AG08396 (cell line): ENCODE results near the gene SLC27A3.
"Not testable (repeated sequence)": the region's sequence is repeated elsewhere in the genome, so short reads cannot be mapped to it uniquely, and the experiment has no call there.

ENCODE experiments used
- DNase-seq: peaks from one replicate; pipeline ENCODE4 v3.0.0; 2012; ENCODE audit warnings: low spot score, mixed read lengths

The SLC27A3 gene

DNA sequence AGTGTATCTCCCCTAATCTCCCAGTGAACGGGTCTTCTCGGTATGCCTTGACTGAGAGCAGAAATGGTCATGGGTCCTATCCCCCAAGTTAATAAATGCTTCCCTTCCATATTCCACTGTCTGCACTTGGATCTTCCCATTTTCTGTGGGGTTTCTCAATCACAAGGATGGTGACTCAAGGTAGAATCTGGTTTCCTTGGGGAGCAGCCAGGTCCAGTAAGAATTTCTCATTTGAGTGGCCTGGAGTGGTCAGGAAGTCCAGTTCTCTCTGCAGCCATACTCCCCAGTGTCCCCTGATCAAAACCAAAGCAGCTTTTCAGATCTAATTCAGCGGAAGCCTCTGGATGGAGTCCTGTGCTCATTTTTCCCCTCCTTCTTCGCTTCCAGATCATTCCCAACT lies 14.8 kb upstream of the SLC27A3 start:
- DNase-seq: peak; percentile 50

DNA sequence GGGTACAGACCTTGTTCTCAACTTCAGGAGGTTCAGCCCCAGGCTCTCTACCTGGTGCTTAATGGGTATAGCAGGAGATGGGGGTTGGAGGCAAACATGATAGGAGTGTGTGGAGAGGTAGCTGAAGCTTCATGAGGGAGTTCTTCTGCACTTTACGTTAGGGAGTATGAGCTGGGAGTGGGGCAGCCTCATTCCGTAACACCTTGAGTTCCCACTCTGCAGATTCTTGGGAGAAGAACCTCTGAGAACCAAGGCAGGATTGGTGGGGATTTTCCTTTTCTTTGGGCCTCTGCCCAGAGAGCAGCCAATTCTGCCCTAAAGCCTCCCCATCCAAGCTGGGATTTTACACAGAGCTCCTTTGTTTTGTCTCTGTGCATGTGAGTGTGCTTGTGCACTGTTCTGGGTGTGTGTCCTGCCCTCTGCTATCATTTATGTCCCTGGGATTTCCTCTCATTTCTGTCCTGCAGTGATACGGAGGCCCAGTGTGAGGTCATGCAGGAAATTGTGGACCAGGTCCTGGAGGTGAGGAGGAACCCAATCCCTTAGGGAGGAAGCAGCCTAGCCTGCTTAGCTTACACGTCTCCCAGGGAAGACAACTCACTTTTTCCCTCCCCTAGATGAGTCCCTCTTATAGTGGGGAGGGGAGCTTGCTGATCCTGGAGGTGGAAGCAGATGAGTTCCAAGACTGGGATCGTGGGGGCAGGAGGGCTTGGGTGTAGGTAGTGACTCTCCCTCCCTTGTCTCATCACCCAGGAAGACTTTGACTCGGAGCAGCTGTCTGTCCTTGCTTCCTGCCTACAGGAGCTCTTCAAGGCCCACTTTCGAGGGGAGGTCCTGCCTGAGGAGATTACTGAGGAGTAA lies 11.6 kb upstream of the SLC27A3 start:
- DNase-seq: no peak

DNA sequence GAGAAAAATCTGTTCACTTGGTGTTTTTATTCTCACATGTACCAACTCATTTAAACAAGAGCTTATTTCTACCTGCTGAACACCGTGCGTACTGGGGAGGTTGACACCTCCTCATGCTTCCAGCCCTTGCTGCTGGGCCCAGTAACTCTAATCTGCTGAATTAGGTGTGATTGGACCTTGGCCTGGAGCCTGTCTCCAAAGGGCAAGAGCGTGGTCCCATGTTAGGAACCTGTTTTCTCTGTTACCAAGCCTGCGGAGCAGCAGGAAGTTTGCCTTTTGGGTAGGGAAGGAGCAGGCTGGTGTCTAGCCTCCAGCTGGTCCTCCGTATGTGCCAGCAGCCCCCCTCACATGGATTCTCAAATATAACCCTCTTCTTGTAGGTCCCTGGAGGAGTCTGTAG lies 10.9 kb upstream of the SLC27A3 start:
- DNase-seq: no peak

DNA sequence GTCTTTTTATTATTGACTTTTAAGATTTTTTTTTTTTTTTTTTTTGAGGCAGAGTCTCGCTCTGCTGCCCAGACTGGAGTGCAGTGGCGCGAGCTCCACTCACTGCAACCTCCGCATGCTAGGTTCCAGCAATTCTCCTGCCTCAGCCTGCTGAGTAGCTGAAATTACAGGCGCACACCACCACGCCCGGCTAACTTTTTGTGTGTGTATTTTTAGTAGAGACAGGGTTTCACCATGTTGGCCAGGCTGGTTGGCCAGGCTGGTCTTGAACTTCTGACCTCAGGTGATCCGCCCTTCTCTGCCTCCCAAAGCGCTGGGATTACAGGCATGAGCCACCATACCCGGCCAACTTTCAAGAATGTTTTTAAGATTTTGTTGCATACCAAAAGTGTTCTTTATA lies 8.5 kb upstream of the SLC27A3 start:
- DNase-seq: not testable (repeated sequence)

DNA sequence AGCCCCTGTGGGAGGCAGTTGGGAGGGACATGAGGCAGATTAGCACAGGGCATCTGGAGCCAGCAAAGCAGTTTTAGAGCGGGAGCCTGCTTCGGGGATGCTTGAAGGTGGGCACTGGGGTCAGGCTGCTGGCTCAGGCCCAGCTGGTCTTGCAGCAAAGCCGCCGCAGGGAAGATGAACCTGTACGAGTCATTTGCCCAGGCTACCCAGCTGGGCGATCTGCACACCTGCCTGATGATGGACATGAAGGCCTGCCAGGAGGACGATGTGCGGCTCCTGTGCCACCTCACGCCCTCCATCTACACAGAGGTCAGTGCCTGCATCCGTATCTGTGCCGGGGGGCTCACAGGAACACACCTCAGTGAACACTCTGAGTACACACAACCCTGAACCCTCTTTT lies 7.7 kb upstream of the SLC27A3 start:
- no peak for DNase-seq

DNA sequence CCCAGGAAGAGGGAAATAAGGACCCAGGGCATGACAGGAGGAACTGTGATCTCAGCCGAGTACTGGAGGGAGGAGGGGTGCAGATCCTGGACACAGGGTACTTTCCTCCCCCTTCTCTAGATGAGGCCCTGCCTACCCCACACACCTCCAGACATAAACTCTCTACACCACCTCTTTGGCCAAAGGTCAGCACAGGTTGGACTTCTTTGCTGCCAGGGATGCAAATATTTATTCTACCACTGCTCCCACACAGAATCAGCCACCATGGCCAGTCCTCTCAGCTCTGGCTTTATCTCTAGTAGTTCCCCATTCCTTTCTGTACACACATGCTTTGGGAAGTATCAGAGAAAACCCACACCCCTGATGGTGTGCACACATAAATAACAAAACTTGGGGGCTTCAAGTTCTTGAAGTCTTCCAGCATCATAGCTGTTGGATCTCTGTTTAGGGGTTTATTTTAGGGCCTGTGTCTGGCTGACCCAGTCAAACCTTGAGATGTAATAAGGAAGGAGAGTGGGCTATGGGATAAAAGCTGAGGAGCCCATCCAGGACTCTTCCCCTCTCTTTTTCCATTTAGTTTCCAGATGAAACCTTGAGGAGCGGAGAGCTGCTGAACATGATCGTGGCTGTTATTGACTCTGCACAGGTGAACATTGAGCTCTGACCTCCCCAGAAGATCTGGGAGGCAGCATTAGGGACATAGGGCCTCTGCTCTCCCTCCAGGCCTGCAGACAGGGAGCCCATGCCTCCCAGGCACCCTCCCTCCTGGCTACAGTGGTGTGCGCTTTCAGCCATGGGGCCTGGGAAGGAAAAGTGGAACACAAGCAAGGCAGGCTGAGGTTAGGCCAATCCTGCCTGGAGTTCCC lies 6.7 kb upstream of the SLC27A3 start:
- DNase-seq: no peak

DNA sequence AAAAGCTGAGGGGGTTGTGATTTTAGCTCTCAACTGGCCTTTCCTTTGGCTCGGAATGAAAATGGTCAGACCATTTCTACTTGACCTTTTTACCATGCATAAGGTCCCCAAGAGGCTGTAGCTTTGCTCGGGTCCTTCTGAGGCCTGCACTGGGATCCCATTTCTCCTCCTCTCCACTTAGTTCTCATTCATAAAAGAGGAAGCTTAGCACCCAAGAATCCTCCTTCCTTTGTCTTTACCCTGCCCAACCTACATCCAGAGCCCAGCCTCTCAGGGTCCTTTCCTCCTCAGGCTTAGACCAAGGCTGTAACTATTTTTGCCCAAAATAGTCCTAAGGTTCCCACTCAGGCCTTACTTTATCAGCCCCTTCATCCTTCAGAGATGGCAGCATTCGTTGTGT lies 6.0 kb upstream of the SLC27A3 start:
- DNase-seq: no peak

DNA sequence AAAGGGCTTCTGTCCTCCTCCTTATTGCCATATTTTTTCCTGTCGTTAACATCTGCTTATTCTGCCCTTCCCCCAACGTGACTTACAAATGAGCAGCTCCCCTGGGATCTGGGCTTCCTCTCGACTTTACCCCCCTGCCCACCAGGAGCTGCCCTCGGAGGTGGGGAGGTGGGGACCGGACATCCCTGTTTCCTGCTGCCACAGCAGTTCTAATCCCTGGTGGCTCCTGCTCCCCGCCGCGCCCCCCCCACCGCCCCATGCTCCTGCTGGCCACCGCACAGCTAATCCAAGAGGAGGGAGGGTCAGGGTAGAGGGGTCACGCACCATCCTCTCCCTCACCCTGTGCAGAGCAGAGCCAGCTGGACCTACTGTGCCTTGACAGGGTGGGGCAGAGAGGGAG lies 4.4 kb upstream of the SLC27A3 start:
- DNase-seq: no peak

DNA sequence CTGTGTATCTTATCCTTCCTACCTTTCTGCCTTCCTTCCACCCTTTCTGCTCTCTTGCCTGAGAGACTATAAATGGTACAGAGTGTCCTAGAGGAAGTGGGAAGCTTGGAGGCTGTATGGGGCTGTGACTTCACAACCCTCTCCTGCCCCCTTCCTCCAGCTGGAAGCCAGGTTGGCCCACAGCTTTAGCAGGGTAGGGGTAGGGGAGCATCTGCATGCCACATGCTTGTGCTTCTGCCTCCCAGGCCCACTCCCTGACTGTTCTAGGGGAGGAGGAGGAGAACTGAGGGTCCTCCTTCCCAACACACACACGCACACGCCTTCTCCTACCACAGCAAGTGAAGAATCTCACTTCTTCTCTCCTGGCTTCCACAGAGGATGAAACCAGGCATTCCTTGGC lies 3.9 kb upstream of the SLC27A3 start:
- DNase-seq: no peak

DNA sequence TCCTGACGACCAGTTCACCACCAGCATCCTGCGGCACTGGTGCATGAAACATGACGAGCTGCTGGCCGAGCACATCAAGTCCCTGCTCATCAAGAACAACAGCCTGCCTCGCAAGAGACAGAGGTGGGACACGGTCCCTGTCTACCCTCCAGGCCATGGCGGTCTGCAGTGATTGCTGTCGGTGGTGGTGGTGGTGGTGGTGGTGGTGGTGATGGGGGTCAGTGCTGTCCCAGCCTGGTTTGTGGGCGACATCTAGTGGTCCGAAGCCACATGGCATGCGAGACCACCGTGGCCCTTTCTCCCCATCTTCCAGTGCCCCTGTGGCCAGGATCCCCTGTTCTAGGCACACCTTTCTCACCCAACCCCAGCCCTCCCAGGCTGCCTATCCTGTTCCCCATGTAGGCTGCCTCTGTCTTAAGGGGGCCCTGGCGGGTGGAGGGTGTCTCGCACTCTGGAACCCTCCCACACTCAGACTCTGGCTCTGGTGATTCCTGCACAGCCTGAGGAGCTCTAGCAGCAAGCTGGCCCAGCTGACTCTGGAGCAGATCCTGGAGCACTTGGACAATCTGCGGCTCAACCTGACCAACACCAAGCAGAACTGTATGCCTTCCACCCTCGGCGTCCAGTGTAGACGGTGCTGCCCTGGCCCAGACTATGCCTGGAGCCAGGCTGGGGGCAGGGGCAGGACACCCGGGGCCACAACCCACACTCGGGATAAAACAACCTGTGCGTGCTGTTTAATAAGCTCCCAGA lies 3.2 kb upstream of the SLC27A3 start:
- no peak for DNase-seq

DNA sequence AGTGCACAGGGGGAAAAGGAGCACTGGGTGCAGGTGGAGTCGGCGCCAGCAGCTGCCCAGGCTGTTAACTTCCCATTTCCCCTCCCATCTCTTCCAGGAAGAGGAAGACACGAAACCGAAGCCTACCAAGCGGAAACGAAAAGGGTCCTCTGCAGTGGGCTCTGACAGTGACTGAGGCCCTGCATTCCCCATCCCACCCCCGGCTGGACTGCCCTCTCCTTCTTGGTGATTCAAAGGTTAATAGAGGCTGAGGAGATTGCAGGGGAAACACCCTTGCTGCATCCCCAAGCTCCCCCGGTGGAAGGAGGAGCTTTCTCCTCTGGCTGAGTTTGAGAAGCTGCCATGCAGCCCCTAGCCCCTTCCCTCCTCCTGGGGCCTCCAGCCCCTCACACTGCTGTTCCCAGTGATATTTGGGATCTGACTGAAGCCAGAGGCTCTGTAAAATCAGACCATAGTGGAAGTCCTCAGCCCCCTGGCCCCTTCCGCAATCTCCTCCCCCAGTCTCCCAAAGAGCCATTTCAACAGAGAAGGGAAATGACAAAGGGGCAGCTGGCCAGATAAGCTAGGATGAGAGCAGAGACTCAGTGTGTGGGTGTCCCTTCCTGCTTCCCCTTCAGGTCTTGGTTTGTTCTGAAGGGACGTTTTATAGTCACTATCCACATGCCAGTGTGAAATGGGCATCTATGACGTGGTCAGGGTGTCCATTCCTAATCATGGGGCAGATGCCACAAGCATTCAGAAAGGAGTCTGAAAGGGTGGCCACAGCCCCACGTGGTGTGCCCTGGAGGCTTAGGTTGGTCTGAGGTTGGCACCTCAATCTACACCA lies 1.9 kb upstream of the SLC27A3 start:
- no peak for DNase-seq

DNA sequence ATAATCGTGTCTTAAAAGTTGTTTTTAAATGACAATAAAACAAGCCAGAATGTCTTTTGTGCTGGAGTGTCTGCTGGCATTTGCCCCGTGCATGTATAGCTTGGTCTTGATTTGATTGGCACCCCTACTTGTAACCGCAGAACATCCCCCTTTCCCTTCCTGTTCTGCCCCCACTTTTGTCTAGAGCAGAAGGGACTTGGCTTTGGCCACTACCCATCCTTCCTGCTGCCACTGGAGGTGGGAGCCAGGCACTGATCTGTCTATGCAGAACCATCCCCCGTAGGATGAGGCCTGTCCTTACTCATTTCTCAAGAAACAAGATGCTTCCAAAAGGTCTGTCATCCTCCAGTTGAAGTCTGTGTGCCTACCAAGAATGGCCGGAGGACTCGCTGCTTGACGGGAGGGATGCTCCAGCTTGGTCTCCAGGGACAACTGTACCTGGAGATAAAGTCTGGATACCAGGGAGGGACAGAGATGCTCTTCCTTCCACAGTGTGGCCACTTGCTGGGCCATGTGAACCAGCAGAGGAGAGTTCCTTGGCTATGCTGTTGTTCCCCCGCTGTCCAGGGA lies 1.1 kb upstream of the SLC27A3 start:
- DNase-seq: no peak

DNA sequence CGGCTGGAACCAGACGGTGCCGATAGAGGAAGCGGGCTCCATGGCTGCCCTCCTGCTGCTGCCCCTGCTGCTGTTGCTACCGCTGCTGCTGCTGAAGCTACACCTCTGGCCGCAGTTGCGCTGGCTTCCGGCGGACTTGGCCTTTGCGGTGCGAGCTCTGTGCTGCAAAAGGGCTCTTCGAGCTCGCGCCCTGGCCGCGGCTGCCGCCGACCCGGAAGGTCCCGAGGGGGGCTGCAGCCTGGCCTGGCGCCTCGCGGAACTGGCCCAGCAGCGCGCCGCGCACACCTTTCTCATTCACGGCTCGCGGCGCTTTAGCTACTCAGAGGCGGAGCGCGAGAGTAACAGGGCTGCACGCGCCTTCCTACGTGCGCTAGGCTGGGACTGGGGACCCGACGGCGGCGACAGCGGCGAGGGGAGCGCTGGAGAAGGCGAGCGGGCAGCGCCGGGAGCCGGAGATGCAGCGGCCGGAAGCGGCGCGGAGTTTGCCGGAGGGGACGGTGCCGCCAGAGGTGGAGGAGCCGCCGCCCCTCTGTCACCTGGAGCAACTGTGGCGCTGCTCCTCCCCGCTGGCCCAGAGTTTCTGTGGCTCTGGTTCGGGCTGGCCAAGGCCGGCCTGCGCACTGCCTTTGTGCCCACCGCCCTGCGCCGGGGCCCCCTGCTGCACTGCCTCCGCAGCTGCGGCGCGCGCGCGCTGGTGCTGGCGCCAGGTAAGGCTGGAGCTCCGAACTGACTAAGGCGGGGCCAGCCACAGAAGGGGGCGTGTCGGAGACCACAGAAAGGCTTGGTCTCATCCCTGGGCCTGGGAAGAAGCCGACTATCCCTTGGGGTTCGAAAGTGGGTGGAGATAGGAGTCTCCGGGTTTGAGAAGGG lies 486 bp downstream of the SLC27A3 start:
- DNase-seq: peak; percentile 70

DNA sequence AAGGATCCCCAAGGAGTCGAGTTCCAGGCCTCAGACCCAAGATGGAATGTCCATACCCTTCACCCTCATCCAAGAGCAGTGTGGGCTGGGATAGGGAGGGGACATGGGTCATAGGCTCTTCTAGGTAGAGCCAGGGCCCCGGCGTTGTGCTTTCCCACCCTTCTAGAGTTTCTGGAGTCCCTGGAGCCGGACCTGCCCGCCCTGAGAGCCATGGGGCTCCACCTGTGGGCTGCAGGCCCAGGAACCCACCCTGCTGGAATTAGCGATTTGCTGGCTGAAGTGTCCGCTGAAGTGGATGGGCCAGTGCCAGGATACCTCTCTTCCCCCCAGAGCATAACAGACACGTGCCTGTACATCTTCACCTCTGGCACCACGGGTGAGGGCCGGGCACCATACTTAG lies 1.1 kb downstream of the SLC27A3 start:
- DNase-seq: no peak

DNA sequence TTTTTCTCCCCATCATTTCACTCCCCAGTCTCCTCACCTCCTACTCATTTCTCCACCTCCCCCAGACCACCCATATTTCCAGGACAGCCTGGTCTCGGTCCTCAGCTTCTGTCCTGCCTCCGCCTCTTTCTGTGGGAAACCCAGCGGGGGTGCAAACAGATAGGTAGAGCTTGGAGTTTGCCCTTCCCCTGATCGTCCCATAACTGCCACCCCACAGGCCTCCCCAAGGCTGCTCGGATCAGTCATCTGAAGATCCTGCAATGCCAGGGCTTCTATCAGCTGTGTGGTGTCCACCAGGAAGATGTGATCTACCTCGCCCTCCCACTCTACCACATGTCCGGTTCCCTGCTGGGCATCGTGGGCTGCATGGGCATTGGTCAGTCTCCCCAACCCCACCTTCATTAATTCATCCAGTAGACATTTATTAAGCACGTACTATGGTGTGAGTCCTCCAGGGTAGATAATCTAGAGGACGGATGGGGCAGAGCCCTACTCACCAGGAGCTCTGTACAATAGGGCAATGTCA lies 1.7 kb downstream of the SLC27A3 start:
- DNase-seq: no peak

DNA sequence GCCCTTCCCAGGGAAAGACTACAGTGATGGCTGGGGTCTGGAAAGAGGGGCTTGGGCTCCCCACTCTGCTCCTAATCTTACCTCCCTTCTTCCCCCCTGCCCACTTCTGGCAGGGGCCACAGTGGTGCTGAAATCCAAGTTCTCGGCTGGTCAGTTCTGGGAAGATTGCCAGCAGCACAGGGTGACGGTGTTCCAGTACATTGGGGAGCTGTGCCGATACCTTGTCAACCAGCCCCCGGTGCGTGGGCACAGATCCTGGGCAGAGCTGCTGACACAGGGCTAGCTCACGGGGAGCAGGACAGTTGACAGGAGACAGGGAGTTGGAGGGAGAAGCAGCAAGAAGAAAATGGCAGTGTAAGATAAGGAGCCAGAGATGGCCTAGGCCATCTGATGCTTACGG lies 2.4 kb downstream of the SLC27A3 start:
- no peak for DNase-seq

DNA sequence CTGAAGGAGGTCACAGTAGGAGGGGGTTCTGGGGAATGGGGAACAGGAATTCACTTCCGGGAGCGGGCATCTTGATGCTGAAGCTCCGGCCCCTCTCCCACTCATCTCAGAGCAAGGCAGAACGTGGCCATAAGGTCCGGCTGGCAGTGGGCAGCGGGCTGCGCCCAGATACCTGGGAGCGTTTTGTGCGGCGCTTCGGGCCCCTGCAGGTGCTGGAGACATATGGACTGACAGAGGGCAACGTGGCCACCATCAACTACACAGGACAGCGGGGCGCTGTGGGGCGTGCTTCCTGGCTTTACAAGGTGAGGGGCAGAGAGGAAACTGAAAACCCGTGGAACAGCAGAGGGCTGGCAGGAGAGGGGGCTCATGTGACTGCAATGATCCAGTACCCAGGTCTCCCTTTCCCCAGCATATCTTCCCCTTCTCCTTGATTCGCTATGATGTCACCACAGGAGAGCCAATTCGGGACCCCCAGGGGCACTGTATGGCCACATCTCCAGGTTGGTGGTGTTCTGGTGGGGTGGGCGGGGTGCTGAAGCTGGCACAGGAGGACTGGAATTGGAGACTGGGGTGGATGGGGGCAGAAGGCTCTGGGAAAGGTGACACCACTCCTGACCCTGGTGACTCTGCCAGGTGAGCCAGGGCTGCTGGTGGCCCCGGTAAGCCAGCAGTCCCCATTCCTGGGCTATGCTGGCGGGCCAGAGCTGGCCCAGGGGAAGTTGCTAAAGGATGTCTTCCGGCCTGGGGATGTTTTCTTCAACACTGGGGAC lies 3.0 kb downstream of the SLC27A3 start:
- no peak for DNase-seq

DNA sequence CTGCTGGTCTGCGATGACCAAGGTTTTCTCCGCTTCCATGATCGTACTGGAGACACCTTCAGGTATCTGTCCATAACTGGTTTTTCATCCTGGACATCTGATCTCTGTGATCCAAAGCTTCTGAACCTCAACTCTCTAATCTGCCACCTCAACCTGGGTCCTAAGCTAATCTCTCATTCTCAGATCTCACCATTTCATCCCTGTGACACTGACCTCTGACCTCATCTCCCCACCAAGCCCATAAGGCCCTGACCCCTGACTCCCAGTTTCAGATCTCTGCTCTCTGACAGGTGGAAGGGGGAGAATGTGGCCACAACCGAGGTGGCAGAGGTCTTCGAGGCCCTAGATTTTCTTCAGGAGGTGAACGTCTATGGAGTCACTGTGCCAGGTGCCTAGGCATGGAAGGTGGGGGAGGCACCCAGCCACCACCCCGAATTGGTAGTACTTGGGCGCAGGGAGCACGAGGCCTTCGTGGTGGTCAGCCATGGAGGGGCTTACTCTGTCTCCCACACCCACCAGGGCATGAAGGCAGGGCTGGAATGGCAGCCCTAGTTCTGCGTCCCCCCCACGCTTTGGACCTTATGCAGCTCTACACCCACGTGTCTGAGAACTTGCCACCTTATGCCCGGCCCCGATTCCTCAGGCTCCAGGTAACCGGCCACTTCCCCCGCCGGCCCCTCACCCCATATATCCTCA lies 3.8 kb downstream of the SLC27A3 start:
- no peak for DNase-seq
